ENCODE data around the gene TMX4. TPM values are rescaled to one million over a fixed set of nuclear protein-coding genes. Genes with fewer than 3 reads are reported as not detected.

The TMX4 gene
- total and polyA plus RNA-seq, 2 experiments from 2014 or later, result 27.5 to 50.5 TPM

DNA sequence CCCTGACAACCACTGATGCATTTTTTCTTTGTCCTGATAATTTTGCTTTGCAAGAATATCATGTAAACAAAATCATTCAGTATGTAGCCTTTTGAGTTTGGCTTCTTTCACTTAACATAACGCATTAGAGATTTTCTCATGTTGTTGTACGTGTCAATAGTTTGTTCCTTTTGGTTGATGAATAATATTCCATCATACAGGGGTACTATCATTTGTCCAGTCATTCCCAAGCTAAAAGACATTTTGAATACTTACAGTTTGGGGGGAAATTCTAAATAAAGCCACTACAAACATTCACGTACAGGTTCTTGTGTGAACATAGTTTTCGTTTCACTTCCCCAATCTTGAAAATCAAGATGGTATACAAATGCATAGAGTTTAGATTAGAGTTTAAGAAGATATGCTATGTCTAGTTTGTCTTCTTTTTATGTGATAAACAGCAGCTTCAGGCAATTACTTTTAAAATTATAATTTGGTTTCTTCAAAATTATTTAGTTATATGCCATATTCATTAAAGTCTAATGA is 84.5 kb downstream of the TMX4 start:
- no peaks in the 10 kb centered on the region for H3K9me2 ChIP-seq (replicated peaks; ENCODE audit: insufficient read depth)
- H4K20me1 ChIP-seq (ENCODE audit: insufficient read depth, poor library complexity, severe bottlenecking), result no peaks in the 10 kb centered on the region
- H3K27me3 ChIP-seq, result no peaks in the 10 kb centered on the region
- no peaks in the 10 kb centered on the region for H3K36me3 ChIP-seq (replicated peaks; ENCODE audit: insufficient read depth, low read depth)
- H3K9me3 ChIP-seq (ENCODE audit: low read depth), result no peaks in the 10 kb centered on the region
- no peak for DNase-seq (ENCODE audit: low spot score)
- H2AFZ ChIP-seq, result no peak overlapping the region
- 88% methylated on average over 4 of the region's 4 CpGs for WGBS (ENCODE audit: low lambda C conversion rate, missing lambda C conversion rate)
- H3K4me2 ChIP-seq, result no peak overlapping the region
- no peak for TF ChIP-seq EZH2 (IDR thresholded peaks at IDR 0.05; ENCODE audit: borderline replicate concordance)
- TF ChIP-seq EZH2phosphoT487 (IDR thresholded peaks at IDR 0.05; ENCODE audit: low read depth, severe bottlenecking, unreplicated experiment), result no peak
- TF ChIP-seq, protein P1, sequence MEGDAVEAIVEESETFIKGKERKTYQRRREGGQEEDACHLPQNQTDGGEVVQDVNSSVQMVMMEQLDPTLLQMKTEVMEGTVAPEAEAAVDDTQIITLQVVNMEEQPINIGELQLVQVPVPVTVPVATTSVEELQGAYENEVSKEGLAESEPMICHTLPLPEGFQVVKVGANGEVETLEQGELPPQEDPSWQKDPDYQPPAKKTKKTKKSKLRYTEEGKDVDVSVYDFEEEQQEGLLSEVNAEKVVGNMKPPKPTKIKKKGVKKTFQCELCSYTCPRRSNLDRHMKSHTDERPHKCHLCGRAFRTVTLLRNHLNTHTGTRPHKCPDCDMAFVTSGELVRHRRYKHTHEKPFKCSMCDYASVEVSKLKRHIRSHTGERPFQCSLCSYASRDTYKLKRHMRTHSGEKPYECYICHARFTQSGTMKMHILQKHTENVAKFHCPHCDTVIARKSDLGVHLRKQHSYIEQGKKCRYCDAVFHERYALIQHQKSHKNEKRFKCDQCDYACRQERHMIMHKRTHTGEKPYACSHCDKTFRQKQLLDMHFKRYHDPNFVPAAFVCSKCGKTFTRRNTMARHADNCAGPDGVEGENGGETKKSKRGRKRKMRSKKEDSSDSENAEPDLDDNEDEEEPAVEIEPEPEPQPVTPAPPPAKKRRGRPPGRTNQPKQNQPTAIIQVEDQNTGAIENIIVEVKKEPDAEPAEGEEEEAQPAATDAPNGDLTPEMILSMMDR (IDR thresholded peaks at IDR 0.05; ENCODE audit: poor library complexity), result no peak
- no peak overlapping the region for H3K27ac ChIP-seq
- no peak overlapping the region for H3K4me3 ChIP-seq
- H3K79me2 ChIP-seq, result no peaks in the 10 kb centered on the region
- H3K4me1 ChIP-seq (ENCODE audit: insufficient read depth), result no peaks in the 10 kb centered on the region

DNA sequence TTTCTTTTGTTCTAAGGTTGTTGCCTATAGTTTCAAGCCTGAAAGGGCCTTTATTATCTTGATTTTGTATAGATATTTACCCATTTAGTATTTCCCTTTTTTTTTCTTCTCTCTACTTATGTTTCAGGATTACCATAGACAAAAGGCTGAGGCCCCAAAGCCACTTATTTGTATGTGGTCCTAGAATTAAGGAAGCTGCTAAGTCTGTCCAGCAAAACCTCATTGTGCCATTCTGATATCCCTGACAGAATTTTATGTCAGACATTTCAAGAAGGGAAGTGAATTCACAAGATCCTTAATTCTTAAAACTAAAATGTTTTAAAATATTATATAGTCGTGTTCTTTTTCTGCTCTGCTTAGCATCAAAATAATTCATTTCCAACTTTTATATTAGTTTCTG is 86.2 kb downstream of the TMX4 start:
- H3K9me3 ChIP-seq (ENCODE audit: low read depth), result no peaks in the 10 kb centered on the region

DNA sequence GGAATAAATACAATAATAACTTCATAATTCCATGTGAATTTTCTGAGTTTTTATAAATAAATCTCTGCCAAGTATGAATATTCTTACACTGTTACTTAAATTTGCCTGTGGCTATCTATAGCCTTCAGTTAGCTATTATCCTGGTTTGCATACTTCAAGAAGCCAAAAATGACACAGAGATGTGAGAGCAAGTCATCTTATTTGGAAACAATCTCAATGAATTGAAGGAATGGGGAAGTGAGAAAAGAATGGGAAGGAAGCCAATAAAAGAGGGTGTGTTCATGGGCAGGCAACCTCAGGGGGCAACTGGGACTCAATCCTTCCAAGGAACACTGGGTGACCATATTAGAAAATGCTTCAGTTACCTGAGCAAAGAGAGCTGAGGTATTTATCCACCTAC is 89.2 kb downstream of the TMX4 start:
- H3K79me2 ChIP-seq, result no peaks in the 10 kb centered on the region
- no peaks in the 10 kb centered on the region for H3K4me1 ChIP-seq (ENCODE audit: insufficient read depth)
- TF ChIP-seq, protein P1 (IDR thresholded peaks at IDR 0.05; ENCODE audit: poor library complexity), result no peak
- TF ChIP-seq EZH2 (IDR thresholded peaks at IDR 0.05; ENCODE audit: borderline replicate concordance) (no peak), EZH2phosphoT487 (IDR thresholded peaks at IDR 0.05; ENCODE audit: low read depth, severe bottlenecking, unreplicated experiment) (no peak)

More for the DNA sequence above, 86.2 kb downstream of the TMX4 start:
- Histone ChIP-seq H3K9me2 (replicated peaks; ENCODE audit: insufficient read depth) (no peaks in the 10 kb centered on the region), H3K36me3 (replicated peaks; ENCODE audit: insufficient read depth, low read depth) (no peaks in the 10 kb centered on the region), H3K4me3 (no peak overlapping the region), H3K4me2 (no peak overlapping the region), H3K27ac (no peak overlapping the region), H3K27me3 (no peaks in the 10 kb centered on the region), H4K20me1 (ENCODE audit: insufficient read depth, poor library complexity, severe bottlenecking) (no peaks in the 10 kb centered on the region), H2AFZ (no peak overlapping the region), H3K4me1 (ENCODE audit: insufficient read depth) (no peaks in the 10 kb centered on the region), H3K79me2 (no peaks in the 10 kb centered on the region)
- WGBS (ENCODE audit: low lambda C conversion rate, missing lambda C conversion rate), result 93% methylated on average over 1 of the region's 1 CpG
- TF ChIP-seq, protein P1 (IDR thresholded peaks at IDR 0.05; ENCODE audit: poor library complexity), result no peak
- no peak for TF ChIP-seq EZH2phosphoT487 (IDR thresholded peaks at IDR 0.05; ENCODE audit: low read depth, severe bottlenecking, unreplicated experiment)
- no peak for TF ChIP-seq EZH2 (IDR thresholded peaks at IDR 0.05; ENCODE audit: borderline replicate concordance)
- DNase-seq (ENCODE audit: low spot score), result no peak

More for the DNA sequence above, 89.2 kb downstream of the TMX4 start:
- H3K27ac ChIP-seq, result no peak overlapping the region
- H3K4me3 ChIP-seq, result no peak overlapping the region
- no peaks in the 10 kb centered on the region for H4K20me1 ChIP-seq (ENCODE audit: insufficient read depth, poor library complexity, severe bottlenecking)
- H2AFZ ChIP-seq, result no peak overlapping the region
- no peaks in the 10 kb centered on the region for H3K27me3 ChIP-seq
- no peaks in the 10 kb centered on the region for H3K9me2 ChIP-seq (replicated peaks; ENCODE audit: insufficient read depth)
- no peak overlapping the region for H3K4me2 ChIP-seq
- H3K36me3 ChIP-seq (replicated peaks; ENCODE audit: insufficient read depth, low read depth), result no peaks in the 10 kb centered on the region
- no peak for DNase-seq (ENCODE audit: low spot score)
- H3K9me3 ChIP-seq (ENCODE audit: low read depth), result no peaks in the 10 kb centered on the region

Other genes starting within 250 kb of the TMX4 start
- gene HAO1, start 79.3 kb downstream of the TMX4 start, total RNA-seq, result 0.72 and 2.7 TPM in 2 replicates
- gene HAO1, start 79.3 kb downstream of the TMX4 start, polyA plus RNA-seq, result 1.0 and 1.7 TPM in 2 replicates
- gene PLCB1, start 112.5 kb upstream of the TMX4 start, total RNA-seq, result 12.4 and 20.5 TPM in 2 replicates
- 6.7 and 7.2 TPM in 2 replicates for gene PLCB1, start 112.5 kb upstream of the TMX4 start, polyA plus RNA-seq